ENCODE measurements around the gene TMED1. TPM values are rescaled to one million over a fixed set of nuclear protein-coding genes. Genes with fewer than 3 reads are reported as not detected.
"Not testable (repeated sequence)": the region's sequence is repeated elsewhere in the genome, so short reads cannot be mapped to it uniquely, and the experiment has no call there.

The TMED1 gene
- total and polyA plus RNA-seq, 2 of the 4 experiments (the other 2 are of a cell fraction) = 37.6 to 41.4 TPM

DNA sequence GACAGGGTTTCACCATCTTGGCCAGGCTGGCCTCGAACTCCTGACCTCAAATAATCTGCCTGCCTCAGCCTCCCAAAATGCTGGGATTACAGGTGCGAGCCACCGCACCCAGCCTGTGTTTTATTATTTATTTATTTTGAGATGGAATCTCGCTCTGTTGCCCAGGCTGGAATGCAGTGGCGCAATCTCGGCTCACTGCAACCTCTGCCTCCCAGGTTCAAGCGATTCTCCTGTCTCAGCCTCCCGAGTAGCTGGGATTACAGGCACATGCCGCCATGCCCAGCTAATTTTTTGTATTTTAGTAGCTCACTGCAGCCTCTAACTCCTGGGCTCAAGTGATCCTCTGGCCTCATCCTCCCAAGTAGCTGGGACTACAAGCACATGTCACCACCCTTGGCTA lies 41.6 kb upstream of the TMED1 start:
- H3K23ac ChIP-seq (ENCODE audit: low read depth, low read length); intact Hi-C loops (cut with micrococcal nuclease); H2AK9ac ChIP-seq (replicated peaks; ENCODE audit: low read depth, low read length, poor library complexity); H4K5ac ChIP-seq (ENCODE audit: low read depth, low read length); BruUV-seq (replicated peaks); H3K18ac ChIP-seq (ENCODE audit: low read depth, low read length); H3K56ac ChIP-seq (ENCODE audit: extremely low read depth, insufficient read depth, low read length); H2BK20ac ChIP-seq (ENCODE audit: low read depth, low read length); H3K36me3 ChIP-seq (ENCODE audit: control insufficient read depth, insufficient read depth, low read length); H3K4me1 ChIP-seq (ENCODE audit: control insufficient read depth, insufficient read depth, low read length); H3K4me3 ChIP-seq (ENCODE audit: insufficient read depth, low read depth, low read length); H3K9me3 ChIP-seq (ENCODE audit: control insufficient read depth, insufficient read depth, low read length); H3K4ac ChIP-seq (ENCODE audit: low read depth, low read length); POLR2A ChIA-PET (ENCODE audit: unreplicated experiment); H3K14ac ChIP-seq (replicated peaks; ENCODE audit: low read depth, low read length); H2AK5ac ChIP-seq (ENCODE audit: low read depth, low read length); in situ Hi-C loops (cut with MboI; ENCODE audit: low sequenced_read_pairs); H2BK5ac ChIP-seq (ENCODE audit: low read depth, low read length, poor library complexity, severe bottlenecking); H2BK15ac ChIP-seq (ENCODE audit: low read depth, low read length); H4K91ac ChIP-seq (ENCODE audit: insufficient read depth, low read depth, low read length); H4K8ac ChIP-seq (ENCODE audit: low read depth in 2 of 2, low read length in 2 of 2); H2BK120ac ChIP-seq (ENCODE audit: low read depth, low read length); H2AFZ ChIP-seq (replicated peaks; ENCODE audit: low read length, poor library complexity); H3K4me2 ChIP-seq (ENCODE audit: low read depth, low read length); dilution Hi-C loops (cut with HindIII; ENCODE audit: low sequenced_read_pairs, unreplicated experiment); H3K27me3 ChIP-seq (ENCODE audit: control insufficient read depth, insufficient read depth, low read length); H3K9ac ChIP-seq (ENCODE audit: low read depth, low read length); DNase-seq; ATAC-seq (ENCODE audit: low read depth); H3K27ac ChIP-seq (ENCODE audit: insufficient read depth, low read length): not testable (repeated sequence)
- peaks cover 73% of the 10 kb centered on the region for H4K20me1 ChIP-seq (ENCODE audit: insufficient read depth, low read length)
- peaks cover 34% of the 10 kb centered on the region for H3K9me1 ChIP-seq (ENCODE audit: insufficient read depth, low read length)
- 100% methylated on average over 1 of the region's 9 CpGs; no CpG with 5 or more reads in 1 of the 2 experiments for WGBS, 2 experiments (ENCODE audit: extremely low coverage in 2 of 2, insufficient read length in 1 of 2)
- peaks cover 32 to 94% of the 10 kb centered on the region in 2 experiments for H3K79me1 ChIP-seq (ENCODE audit: low read depth in 1 of 2, low read length in 2 of 2)
- CTCF ChIA-PET = interaction anchor here (1.2 kb wide), 1 partner anchor 13 kb away, joined by 3 read pairs; no protein-coding TSS in a partner anchor
